HepG2 (cell line): ENCODE measurements around the gene OS9. TPM values are rescaled to one million over a fixed set of nuclear protein-coding genes. Genes with fewer than 3 reads are reported as not detected.

Source experiments
- AKAP8 ChIP-seq: sonication (generic); formaldehyde crosslinking; IDR thresholded peaks from 2 replicates; pipeline ENCODE4 v1.5.1; 2020; ENCODE audit warnings: mild to moderate bottlenecking, missing genetic modification reagents
- ARNTL ChIP-seq: sonication (generic); formaldehyde crosslinking; IDR thresholded peaks from 2 replicates; pipeline ENCODE4 v1.4.0; 2020; ENCODE audit warnings: mild to moderate bottlenecking, missing genetic modification reagents
- GTF2F1 ChIP-seq: fragments of 150-350 bp; IDR thresholded peaks from 2 replicates; pipeline ENCODE4 v1.6.1; 2014; ENCODE audit warnings: low read length
- ZNF224 ChIP-seq: sonication (generic); formaldehyde crosslinking; IDR thresholded peaks from 2 replicates; pipeline ENCODE4 v1.5.0; 2020; ENCODE audit warnings: mild to moderate bottlenecking, missing genetic modification reagents
- ZNF335 ChIP-seq: sonication (generic); formaldehyde crosslinking; IDR thresholded peaks from 2 replicates; pipeline ENCODE4 v1.4.0; 2020; ENCODE audit warnings: missing genetic modification reagents
- ZSCAN25 ChIP-seq: sonication (generic); formaldehyde crosslinking; IDR thresholded peaks from 2 replicates; pipeline ENCODE4 v1.8.0; 2022; ENCODE audit warnings: mild to moderate bottlenecking, missing genetic modification reagents
- ZSCAN30 ChIP-seq: sonication (generic); formaldehyde crosslinking; IDR thresholded peaks from 2 replicates; pipeline ENCODE4 v1.5.0; 2020; ENCODE audit warnings: mild to moderate bottlenecking, missing genetic modification reagents
- polyA plus RNA-seq, 8 experiments: library from polyadenylated mRNA; depleted of rRNA in 3 of 8; stranded (reverse) in 7 of 8; unstranded in 1 of 8; fragments of >200 nt; fragmentation: Illumina TruSeq in 4 of 8; extraction: Trizol in 4 of 8; gene quantifications; 2 replicates each; pipeline versions ENCODE4 v1.2.1 to v1.2.3, GENCODE V29; 2011 to 2016; ENCODE audit warnings: low read depth in 4 of 8, missing spikeins in 1 of 8, mixed read lengths in 1 of 8; ENCODE audit not compliant: insufficient read depth in 1 of 8
- total RNA-seq, 5 experiments: library from RNA; depleted of rRNA; stranded (reverse); fragments of >200 nt; fragmentation: Illumina TruSeq; extraction: Trizol; gene quantifications; 2 replicates each; pipeline ENCODE4 v1.2.3, GENCODE V29; 2016; ENCODE audit warnings: low read depth in 1 of 5
- TF ChIP-seq, protein P1 (sequence below): sonication (generic); formaldehyde crosslinking; IDR thresholded peaks from 2 replicates; pipeline ENCODE4 v1.8.0; 2022; ENCODE audit warnings: low read depth, missing genetic modification reagents
- TF ChIP-seq, protein P2 (sequence below): sonication (generic); formaldehyde crosslinking; IDR thresholded peaks from 2 replicates; pipeline ENCODE4 v1.5.1; 2020; ENCODE audit warnings: mild to moderate bottlenecking, missing genetic modification reagents, moderate library complexity
- TF ChIP-seq, protein P3 (sequence below): sonication (generic); formaldehyde crosslinking; conservative IDR thresholded peaks from 2 replicates; pipeline ENCODE4 v1.8.0; 2022; ENCODE audit warnings: mild to moderate bottlenecking, moderate library complexity, missing genetic modification reagents
- TF ChIP-seq, protein P4 (sequence below): sonication (generic); formaldehyde crosslinking; IDR thresholded peaks from 2 replicates; pipeline ENCODE4 v1.4.0; 2020; ENCODE audit warnings: missing genetic modification reagents, borderline replicate concordance
- TF ChIP-seq, protein P5 (sequence below): sonication (generic); formaldehyde crosslinking; IDR thresholded peaks from 2 replicates; pipeline ENCODE4 v1.4.0; 2020; ENCODE audit warnings: mild to moderate bottlenecking, missing genetic modification reagents
- TF ChIP-seq, protein P6 (sequence below): sonication (generic); formaldehyde crosslinking; IDR thresholded peaks from 2 replicates; pipeline ENCODE4 v1.4.0; 2020; ENCODE audit warnings: mild to moderate bottlenecking, missing genetic modification reagents

Gene OS9
- total and polyA plus RNA-seq, 2 of the 13 experiments (the other 11 are each of a cell fraction or from before 2014, with no cell fraction given): 156 to 206 TPM

DNA sequence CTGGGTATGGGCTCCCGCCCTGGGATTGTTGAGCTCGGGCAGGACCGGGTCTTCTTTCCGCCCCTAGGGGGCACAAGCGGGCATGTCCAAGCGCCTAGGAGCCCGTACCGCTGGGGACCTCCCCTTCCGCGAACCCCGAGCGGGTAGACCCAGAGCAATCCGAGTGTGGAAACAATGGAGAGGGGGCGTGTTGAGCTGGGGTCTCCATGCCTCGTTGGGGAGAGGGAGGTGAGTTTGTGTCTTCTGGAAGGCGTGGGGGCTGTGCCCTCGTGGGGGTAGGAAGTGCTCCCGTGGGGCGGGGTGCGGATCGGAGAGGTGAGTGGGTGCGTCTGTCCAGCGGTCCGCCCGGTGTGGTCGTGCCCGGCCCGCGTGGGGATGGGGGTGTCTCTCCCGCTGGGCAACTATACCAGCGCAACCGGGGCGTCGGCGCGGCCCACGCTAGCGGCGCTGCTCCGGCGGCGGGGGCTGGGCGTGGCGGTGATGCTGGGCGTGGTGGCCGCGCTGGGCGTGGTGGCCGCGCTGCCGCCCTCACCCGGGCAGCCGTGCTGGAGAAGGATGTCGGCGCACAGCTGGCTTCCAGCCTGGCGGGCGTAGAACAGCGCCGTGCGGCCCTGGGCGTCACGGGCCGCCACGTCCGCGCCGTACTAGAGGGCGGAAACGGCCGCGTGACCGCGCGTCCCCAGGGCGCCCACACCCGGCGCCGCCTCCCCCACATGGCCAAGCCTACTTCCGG lies 32.4 kb downstream of the OS9 start (continued):
- TF ChIP-seq, protein P1, sequence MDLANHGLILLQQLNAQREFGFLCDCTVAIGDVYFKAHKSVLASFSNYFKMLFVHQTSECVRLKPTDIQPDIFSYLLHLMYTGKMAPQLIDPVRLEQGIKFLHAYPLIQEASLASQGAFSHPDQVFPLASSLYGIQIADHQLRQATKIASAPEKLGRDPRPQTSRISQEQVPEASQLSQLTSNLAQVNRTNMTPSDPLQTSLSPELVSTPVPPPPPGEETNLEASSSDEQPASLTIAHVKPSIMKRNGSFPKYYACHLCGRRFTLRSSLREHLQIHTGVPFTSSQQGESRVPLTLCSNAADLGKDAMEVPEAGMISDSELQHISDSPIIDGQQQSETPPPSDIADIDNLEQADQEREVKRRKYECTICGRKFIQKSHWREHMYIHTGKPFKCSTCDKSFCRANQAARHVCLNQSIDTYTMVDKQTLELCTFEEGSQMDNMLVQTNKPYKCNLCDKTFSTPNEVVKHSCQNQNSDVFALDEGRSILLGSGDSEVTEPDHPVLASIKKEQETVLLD (CRISPR knock-in tag): 0 out of 2 replicates have a peak, but pooled peaks have one; percentile 11
- peak; percentile 38; the same call in 1 of the 2 replicates for TF ChIP-seq AKAP8 (CRISPR knock-in tag)
- TF ChIP-seq ZSCAN25: no peak
- TF ChIP-seq ARNTL (CRISPR knock-in tag): 0 out of 2 replicates have a peak, but pooled peaks have one; percentile 19
- TF ChIP-seq, protein P2, sequence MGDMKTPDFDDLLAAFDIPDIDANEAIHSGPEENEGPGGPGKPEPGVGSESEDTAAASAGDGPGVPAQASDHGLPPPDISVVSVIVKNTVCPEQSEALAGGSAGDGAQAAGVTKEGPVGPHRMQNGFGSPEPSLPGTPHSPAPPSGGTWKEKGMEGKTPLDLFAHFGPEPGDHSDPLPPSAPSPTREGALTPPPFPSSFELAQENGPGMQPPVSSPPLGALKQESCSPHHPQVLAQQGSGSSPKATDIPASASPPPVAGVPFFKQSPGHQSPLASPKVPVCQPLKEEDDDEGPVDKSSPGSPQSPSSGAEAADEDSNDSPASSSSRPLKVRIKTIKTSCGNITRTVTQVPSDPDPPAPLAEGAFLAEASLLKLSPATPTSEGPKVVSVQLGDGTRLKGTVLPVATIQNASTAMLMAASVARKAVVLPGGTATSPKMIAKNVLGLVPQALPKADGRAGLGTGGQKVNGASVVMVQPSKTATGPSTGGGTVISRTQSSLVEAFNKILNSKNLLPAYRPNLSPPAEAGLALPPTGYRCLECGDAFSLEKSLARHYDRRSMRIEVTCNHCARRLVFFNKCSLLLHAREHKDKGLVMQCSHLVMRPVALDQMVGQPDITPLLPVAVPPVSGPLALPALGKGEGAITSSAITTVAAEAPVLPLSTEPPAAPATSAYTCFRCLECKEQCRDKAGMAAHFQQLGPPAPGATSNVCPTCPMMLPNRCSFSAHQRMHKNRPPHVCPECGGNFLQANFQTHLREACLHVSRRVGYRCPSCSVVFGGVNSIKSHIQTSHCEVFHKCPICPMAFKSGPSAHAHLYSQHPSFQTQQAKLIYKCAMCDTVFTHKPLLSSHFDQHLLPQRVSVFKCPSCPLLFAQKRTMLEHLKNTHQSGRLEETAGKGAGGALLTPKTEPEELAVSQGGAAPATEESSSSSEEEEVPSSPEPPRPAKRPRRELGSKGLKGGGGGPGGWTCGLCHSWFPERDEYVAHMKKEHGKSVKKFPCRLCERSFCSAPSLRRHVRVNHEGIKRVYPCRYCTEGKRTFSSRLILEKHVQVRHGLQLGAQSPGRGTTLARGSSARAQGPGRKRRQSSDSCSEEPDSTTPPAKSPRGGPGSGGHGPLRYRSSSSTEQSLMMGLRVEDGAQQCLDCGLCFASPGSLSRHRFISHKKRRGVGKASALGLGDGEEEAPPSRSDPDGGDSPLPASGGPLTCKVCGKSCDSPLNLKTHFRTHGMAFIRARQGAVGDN (CRISPR knock-in tag): peak; percentile 68
- no peak for TF ChIP-seq GTF2F1
- TF ChIP-seq, protein P3, sequence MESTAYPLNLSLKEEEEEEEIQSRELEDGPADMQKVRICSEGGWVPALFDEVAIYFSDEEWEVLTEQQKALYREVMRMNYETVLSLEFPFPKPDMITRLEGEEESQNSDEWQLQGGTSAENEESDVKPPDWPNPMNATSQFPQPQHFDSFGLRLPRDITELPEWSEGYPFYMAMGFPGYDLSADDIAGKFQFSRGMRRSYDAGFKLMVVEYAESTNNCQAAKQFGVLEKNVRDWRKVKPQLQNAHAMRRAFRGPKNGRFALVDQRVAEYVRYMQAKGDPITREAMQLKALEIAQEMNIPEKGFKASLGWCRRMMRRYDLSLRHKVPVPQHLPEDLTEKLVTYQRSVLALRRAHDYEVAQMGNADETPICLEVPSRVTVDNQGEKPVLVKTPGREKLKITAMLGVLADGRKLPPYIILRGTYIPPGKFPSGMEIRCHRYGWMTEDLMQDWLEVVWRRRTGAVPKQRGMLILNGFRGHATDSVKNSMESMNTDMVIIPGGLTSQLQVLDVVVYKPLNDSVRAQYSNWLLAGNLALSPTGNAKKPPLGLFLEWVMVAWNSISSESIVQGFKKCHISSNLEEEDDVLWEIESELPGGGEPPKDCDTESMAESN: 0 out of 2 replicates have a peak, but pooled peaks have one; percentile 58
- TF ChIP-seq, protein P4, sequence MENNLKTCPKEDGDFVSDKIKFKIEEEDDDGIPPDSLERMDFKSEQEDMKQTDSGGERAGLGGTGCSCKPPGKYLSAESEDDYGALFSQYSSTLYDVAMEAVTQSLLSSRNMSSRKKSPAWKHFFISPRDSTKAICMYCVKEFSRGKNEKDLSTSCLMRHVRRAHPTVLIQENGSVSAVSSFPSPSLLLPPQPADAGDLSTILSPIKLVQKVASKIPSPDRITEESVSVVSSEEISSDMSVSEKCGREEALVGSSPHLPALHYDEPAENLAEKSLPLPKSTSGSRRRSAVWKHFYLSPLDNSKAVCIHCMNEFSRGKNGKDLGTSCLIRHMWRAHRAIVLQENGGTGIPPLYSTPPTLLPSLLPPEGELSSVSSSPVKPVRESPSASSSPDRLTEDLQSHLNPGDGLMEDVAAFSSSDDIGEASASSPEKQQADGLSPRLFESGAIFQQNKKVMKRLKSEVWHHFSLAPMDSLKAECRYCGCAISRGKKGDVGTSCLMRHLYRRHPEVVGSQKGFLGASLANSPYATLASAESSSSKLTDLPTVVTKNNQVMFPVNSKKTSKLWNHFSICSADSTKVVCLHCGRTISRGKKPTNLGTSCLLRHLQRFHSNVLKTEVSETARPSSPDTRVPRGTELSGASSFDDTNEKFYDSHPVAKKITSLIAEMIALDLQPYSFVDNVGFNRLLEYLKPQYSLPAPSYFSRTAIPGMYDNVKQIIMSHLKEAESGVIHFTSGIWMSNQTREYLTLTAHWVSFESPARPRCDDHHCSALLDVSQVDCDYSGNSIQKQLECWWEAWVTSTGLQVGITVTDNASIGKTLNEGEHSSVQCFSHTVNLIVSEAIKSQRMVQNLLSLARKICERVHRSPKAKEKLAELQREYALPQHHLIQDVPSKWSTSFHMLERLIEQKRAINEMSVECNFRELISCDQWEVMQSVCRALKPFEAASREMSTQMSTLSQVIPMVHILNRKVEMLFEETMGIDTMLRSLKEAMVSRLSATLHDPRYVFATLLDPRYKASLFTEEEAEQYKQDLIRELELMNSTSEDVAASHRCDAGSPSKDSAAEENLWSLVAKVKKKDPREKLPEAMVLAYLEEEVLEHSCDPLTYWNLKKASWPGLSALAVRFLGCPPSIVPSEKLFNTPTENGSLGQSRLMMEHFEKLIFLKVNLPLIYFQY (CRISPR knock-in tag): no peak
- TF ChIP-seq ZNF224 (CRISPR knock-in tag): no peak
- no peak for TF ChIP-seq ZSCAN30 (CRISPR knock-in tag)
- TF ChIP-seq, protein P5, sequence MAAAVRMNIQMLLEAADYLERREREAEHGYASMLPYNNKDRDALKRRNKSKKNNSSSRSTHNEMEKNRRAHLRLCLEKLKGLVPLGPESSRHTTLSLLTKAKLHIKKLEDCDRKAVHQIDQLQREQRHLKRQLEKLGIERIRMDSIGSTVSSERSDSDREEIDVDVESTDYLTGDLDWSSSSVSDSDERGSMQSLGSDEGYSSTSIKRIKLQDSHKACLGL: 0 out of 2 replicates have a peak, but pooled peaks have one; percentile 48
- no peak for TF ChIP-seq ZNF335 (CRISPR knock-in tag)
- TF ChIP-seq, protein P6, sequence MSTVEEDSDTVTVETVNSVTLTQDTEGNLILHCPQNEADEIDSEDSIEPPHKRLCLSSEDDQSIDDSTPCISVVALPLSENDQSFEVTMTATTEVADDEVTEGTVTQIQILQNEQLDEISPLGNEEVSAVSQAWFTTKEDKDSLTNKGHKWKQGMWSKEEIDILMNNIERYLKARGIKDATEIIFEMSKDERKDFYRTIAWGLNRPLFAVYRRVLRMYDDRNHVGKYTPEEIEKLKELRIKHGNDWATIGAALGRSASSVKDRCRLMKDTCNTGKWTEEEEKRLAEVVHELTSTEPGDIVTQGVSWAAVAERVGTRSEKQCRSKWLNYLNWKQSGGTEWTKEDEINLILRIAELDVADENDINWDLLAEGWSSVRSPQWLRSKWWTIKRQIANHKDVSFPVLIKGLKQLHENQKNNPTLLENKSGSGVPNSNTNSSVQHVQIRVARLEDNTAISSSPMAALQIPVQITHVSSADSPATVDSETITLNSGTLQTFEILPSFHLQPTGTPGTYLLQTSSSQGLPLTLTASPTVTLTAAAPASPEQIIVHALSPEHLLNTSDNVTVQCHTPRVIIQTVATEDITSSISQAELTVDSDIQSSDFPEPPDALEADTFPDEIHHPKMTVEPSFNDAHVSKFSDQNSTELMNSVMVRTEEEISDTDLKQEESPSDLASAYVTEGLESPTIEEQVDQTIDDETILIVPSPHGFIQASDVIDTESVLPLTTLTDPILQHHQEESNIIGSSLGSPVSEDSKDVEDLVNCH (CRISPR knock-in tag): no peak
